Lower leg skin (tissue), 3 donors: ENCODE data around the gene SPCS3.

Experiments used
- POLR2A ChIP-seq, 2 donors: fragments of 450-650 bp; IDR thresholded peaks; one replicate each; pipeline ENCODE4 v1.6.1; 2016 to 2017; ENCODE audit warnings: antibody characterized with exemption in 2 of 2, mild to moderate bottlenecking in 1 of 2, moderate library complexity in 1 of 2
- TF ChIP-seq, protein P1 (sequence below), 3 donors: fragments of 450-650 bp; IDR thresholded peaks; one replicate each; pipeline ENCODE4 v1.5.1; 2016; ENCODE audit warnings: antibody characterized with exemption in 3 of 3, mild to moderate bottlenecking in 3 of 3, moderate library complexity in 2 of 3

DNA sequence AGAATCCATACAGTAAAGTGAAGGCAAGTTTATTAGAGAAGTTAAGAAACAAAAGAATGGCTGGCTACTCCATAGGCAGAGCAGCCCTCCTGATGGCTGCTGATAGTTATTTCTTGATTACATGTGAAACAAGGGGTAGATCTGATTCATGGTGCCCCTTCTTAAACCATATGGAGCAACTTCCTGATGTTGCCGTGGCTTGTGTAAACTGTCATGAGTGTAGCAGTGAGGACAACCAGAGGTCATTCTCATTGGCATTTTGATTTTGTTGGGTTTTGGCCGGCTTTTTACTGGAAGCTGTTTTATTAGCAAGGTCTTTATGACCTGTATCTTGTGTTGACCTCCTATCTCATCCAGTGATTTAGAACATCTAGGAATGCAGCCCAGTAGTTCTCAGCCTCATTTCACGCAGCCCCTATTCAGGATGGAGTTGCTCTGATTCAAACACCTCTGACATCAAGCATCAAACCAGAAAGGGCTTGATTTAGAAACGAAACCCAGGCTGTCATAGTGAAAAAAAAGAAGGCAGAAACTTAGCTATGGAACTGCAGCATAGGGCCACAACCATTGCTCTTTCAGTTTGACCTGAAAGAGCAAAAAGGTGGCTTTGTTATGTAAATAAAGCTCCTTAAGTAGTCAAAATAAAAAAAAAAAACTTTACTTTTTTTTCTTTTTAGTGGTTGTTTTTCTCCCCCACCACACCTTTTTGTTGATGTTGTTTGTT is 37.8 kb downstream of the SPCS3 start:
- TF ChIP-seq POLR2A (IDR thresholded peaks at IDR 0.05), result no peak
- TF ChIP-seq, protein P1, sequence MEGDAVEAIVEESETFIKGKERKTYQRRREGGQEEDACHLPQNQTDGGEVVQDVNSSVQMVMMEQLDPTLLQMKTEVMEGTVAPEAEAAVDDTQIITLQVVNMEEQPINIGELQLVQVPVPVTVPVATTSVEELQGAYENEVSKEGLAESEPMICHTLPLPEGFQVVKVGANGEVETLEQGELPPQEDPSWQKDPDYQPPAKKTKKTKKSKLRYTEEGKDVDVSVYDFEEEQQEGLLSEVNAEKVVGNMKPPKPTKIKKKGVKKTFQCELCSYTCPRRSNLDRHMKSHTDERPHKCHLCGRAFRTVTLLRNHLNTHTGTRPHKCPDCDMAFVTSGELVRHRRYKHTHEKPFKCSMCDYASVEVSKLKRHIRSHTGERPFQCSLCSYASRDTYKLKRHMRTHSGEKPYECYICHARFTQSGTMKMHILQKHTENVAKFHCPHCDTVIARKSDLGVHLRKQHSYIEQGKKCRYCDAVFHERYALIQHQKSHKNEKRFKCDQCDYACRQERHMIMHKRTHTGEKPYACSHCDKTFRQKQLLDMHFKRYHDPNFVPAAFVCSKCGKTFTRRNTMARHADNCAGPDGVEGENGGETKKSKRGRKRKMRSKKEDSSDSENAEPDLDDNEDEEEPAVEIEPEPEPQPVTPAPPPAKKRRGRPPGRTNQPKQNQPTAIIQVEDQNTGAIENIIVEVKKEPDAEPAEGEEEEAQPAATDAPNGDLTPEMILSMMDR (IDR thresholded peaks at IDR 0.05), result no peak
